HepG2 (cell line): Measurements from ENCODE around the gene VARS1. TPM values are rescaled to one million over a fixed set of nuclear protein-coding genes. Genes with fewer than 3 reads are reported as not detected.

Experiments used
- AGO1 ChIP-seq: fragments of 200-400 bp; formaldehyde crosslinking; IDR thresholded peaks from 2 replicates; pipeline ENCODE4 v1.6.1; 2017; ENCODE audit warnings: mild to moderate bottlenecking, low read depth, low read length, moderate library complexity; ENCODE audit not compliant: poor library complexity, severe bottlenecking
- ATF7 ChIP-seq, 2 experiments: fragments of 450-650 bp in 1 of 2; sonication (generic) in 1 of 2; formaldehyde crosslinking in 1 of 2; IDR thresholded peaks; 2 replicates each; pipeline versions ENCODE4 v1.4.0 to v1.6.1; 2016 to 2020; ENCODE audit warnings: antibody characterized with exemption in 1 of 2, mild to moderate bottlenecking in 1 of 2, missing genetic modification reagents in 1 of 2
- HNRNPLL ChIP-seq: fragments of 200-400 bp; formaldehyde crosslinking; IDR thresholded peaks from 2 replicates; pipeline ENCODE4 v1.6.1; 2017; ENCODE audit warnings: mild to moderate bottlenecking, low read depth, low read length; ENCODE audit not compliant: poor library complexity, severe bottlenecking
- HOXA9 ChIP-seq: sonication (generic); formaldehyde crosslinking; IDR thresholded peaks from 2 replicates; pipeline ENCODE4 v1.8.1; 2022; ENCODE audit warnings: missing genetic modification reagents, mild to moderate bottlenecking, moderate library complexity, borderline replicate concordance
- KDM5A ChIP-seq: fragments of 200-600 bp; sonication (generic); IDR thresholded peaks from 2 replicates; pipeline ENCODE4 v1.7.0; 2018; ENCODE audit warnings: antibody characterized with exemption, mild to moderate bottlenecking, low read length, borderline replicate concordance
- ONECUT2 ChIP-seq: sonication (generic); formaldehyde crosslinking; IDR thresholded peaks from 2 replicates; pipeline ENCODE4 v1.4.0; 2020; ENCODE audit warnings: missing genetic modification reagents
- PCBP1 ChIP-seq: fragments of 200-400 bp; formaldehyde crosslinking; IDR thresholded peaks from 2 replicates; pipeline ENCODE4 v1.6.1; 2017; ENCODE audit warnings: mild to moderate bottlenecking, low read depth, low read length, borderline replicate concordance
- RAD21 ChIP-seq: fragments of 450-650 bp; formaldehyde crosslinking; IDR thresholded peaks from 2 replicates; pipeline ENCODE4 v1.5.0; 2020; ENCODE audit warnings: mild to moderate bottlenecking
- SATB2 ChIP-seq: sonication (generic); formaldehyde crosslinking; IDR thresholded peaks from 2 replicates; pipeline ENCODE4 v1.5.0; 2020; ENCODE audit warnings: missing genetic modification reagents
- SMARCC2 ChIP-seq: fragments of 450-650 bp; IDR thresholded peaks from 2 replicates; pipeline ENCODE4 v1.6.1; 2017; ENCODE audit warnings: antibody characterized with exemption, mild to moderate bottlenecking
- YEATS2 ChIP-seq: sonication (generic); formaldehyde crosslinking; IDR thresholded peaks from 2 replicates; pipeline ENCODE4 v1.4.0; 2020; ENCODE audit warnings: missing genetic modification reagents, borderline replicate concordance
- ZMYM3 ChIP-seq: sonication (generic); formaldehyde crosslinking; IDR thresholded peaks from 2 replicates; pipeline ENCODE4 v1.5.1; 2020; ENCODE audit warnings: mild to moderate bottlenecking, missing genetic modification reagents
- ZNF34 ChIP-seq: sonication (generic); formaldehyde crosslinking; IDR thresholded peaks from 2 replicates; pipeline ENCODE4 v1.4.0; 2020; ENCODE audit warnings: mild to moderate bottlenecking, missing genetic modification reagents, borderline replicate concordance
- ZNF720 ChIP-seq: sonication (generic); formaldehyde crosslinking; IDR thresholded peaks from 2 replicates; pipeline ENCODE4 v1.4.0; 2020; ENCODE audit warnings: missing genetic modification reagents
- polyA plus RNA-seq, 8 experiments: library from polyadenylated mRNA; depleted of rRNA in 3 of 8; stranded (reverse) in 7 of 8; unstranded in 1 of 8; fragments of >200 nt; fragmentation: Illumina TruSeq in 4 of 8; extraction: Trizol in 4 of 8; gene quantifications; 2 replicates each; pipeline versions ENCODE4 v1.2.1 to v1.2.3, GENCODE V29; 2011 to 2016; ENCODE audit warnings: low read depth in 4 of 8, missing spikeins in 1 of 8, mixed read lengths in 1 of 8; ENCODE audit not compliant: insufficient read depth in 1 of 8
- total RNA-seq, 5 experiments: library from RNA; depleted of rRNA; stranded (reverse); fragments of >200 nt; fragmentation: Illumina TruSeq; extraction: Trizol; gene quantifications; 2 replicates each; pipeline ENCODE4 v1.2.3, GENCODE V29; 2016; ENCODE audit warnings: low read depth in 1 of 5
- TF ChIP-seq, protein P1 (sequence below): sonication (generic); formaldehyde crosslinking; IDR thresholded peaks from 2 replicates; pipeline ENCODE4 v1.5.0; 2020; ENCODE audit warnings: missing genetic modification reagents
- TF ChIP-seq, protein P2 (sequence below): sonication (generic); formaldehyde crosslinking; IDR thresholded peaks from 2 replicates; pipeline ENCODE4 v1.8.1; 2022; ENCODE audit warnings: low read depth, mild to moderate bottlenecking, missing genetic modification reagents
- TF ChIP-seq, protein P3 (sequence below): IDR thresholded peaks from 2 replicates; pipeline ENCODE4 v1.6.1; 2016; ENCODE audit warnings: low read depth
- TF ChIP-seq, protein P4 (sequence below): sonication (generic); formaldehyde crosslinking; conservative IDR thresholded peaks from 2 replicates; pipeline ENCODE4 v1.5.0; 2020; ENCODE audit warnings: missing genetic modification reagents
- TF ChIP-seq, protein P5 (sequence below): sonication (generic); formaldehyde crosslinking; IDR thresholded peaks from 2 replicates; pipeline ENCODE4 v1.4.0; 2020; ENCODE audit warnings: missing genetic modification reagents, borderline replicate concordance

Gene VARS1
- total and polyA plus RNA-seq, 2 of the 13 experiments (the other 11 are each of a cell fraction or from before 2014, with no cell fraction given): 14.7 to 56.1 TPM

DNA sequence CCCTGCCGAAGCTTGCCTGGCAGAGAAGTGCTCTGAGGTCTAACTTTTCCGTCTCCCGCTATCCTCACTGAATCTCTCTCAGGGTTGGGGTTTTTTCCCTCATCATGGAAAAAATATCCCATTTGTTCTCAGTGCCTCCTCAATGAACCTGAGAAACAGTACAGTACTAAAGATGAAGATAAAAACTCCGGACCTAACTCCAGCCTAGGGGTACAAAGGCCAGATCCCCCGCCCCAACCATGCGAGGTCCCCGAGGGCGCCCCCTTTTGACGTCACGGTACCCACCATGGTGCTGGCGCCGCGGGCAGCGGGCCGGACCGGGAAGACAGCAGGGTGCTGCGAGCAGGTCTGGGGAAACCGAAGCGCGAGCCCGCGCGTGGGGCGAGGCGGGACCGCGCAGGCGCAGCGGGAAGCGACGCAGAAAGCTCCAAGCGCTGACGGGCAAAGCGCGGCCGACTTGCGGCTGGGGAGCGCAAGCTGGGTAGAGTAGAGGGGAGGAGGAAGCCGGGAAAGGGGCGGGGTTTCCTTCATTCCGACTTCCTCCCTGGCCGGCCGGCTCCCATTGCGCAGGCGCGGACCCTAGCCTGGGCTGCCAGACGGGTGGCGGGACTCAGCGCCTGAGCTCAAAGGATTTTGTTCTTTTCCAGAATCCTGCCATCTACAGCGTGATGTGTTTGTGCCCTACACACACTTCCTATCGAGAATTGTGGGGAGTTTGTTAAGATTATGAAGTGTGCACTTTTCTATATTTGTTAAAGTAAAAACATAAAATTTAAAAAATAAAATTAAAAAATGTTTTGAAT, 11.1 kb upstream of the VARS1 start, which contains the start of gene LSM2 (continued):
- TF ChIP-seq YEATS2 (CRISPR knock-in tag): peak; percentile 95
- TF ChIP-seq, protein P1, sequence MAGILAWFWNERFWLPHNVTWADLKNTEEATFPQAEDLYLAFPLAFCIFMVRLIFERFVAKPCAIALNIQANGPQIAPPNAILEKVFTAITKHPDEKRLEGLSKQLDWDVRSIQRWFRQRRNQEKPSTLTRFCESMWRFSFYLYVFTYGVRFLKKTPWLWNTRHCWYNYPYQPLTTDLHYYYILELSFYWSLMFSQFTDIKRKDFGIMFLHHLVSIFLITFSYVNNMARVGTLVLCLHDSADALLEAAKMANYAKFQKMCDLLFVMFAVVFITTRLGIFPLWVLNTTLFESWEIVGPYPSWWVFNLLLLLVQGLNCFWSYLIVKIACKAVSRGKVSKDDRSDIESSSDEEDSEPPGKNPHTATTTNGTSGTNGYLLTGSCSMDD (CRISPR knock-in tag): no peak
- peak; percentile 70 for TF ChIP-seq AGO1
- TF ChIP-seq, protein P2, sequence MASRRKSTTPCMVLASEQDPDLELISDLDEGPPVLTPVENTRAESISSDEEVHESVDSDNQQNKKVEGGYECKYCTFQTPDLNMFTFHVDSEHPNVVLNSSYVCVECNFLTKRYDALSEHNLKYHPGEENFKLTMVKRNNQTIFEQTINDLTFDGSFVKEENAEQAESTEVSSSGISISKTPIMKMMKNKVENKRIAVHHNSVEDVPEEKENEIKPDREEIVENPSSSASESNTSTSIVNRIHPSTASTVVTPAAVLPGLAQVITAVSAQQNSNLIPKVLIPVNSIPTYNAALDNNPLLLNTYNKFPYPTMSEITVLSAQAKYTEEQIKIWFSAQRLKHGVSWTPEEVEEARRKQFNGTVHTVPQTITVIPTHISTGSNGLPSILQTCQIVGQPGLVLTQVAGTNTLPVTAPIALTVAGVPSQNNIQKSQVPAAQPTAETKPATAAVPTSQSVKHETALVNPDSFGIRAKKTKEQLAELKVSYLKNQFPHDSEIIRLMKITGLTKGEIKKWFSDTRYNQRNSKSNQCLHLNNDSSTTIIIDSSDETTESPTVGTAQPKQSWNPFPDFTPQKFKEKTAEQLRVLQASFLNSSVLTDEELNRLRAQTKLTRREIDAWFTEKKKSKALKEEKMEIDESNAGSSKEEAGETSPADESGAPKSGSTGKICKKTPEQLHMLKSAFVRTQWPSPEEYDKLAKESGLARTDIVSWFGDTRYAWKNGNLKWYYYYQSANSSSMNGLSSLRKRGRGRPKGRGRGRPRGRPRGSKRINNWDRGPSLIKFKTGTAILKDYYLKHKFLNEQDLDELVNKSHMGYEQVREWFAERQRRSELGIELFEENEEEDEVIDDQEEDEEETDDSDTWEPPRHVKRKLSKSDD (CRISPR knock-in tag): peak; percentile 96
- TF ChIP-seq ZMYM3 (CRISPR knock-in tag): peak; percentile 91
- TF ChIP-seq ZNF720: no peak
- no peak for TF ChIP-seq SMARCC2
- TF ChIP-seq, protein P3, sequence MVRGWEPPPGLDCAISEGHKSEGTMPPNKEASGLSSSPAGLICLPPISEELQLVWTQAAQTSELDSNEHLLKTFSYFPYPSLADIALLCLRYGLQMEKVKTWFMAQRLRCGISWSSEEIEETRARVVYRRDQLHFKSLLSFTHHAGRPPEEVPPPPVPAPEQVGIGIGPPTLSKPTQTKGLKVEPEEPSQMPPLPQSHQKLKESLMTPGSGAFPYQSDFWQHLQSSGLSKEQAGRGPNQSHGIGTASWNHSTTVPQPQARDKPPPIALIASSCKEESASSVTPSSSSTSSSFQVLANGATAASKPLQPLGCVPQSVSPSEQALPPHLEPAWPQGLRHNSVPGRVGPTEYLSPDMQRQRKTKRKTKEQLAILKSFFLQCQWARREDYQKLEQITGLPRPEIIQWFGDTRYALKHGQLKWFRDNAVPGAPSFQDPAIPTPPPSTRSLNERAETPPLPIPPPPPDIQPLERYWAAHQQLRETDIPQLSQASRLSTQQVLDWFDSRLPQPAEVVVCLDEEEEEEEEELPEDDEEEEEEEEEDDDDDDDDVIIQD (CRISPR knock-in tag): peak; percentile 83
- 0 out of 2 replicates have a peak, but pooled peaks have one; percentile 74 for TF ChIP-seq ZNF34 (CRISPR knock-in tag)
- TF ChIP-seq HOXA9 (CRISPR knock-in tag): no peak
- TF ChIP-seq ONECUT2 (CRISPR knock-in tag): no peak
- peak; percentile 75; the same call in 1 of the 2 replicates for TF ChIP-seq SATB2 (CRISPR knock-in tag)
- TF ChIP-seq, protein P4, sequence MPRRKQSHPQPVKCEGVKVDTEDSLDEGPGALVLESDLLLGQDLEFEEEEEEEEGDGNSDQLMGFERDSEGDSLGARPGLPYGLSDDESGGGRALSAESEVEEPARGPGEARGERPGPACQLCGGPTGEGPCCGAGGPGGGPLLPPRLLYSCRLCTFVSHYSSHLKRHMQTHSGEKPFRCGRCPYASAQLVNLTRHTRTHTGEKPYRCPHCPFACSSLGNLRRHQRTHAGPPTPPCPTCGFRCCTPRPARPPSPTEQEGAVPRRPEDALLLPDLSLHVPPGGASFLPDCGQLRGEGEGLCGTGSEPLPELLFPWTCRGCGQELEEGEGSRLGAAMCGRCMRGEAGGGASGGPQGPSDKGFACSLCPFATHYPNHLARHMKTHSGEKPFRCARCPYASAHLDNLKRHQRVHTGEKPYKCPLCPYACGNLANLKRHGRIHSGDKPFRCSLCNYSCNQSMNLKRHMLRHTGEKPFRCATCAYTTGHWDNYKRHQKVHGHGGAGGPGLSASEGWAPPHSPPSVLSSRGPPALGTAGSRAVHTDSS (CRISPR knock-in tag): no peak
- TF ChIP-seq RAD21: peak; percentile 69
- TF ChIP-seq KDM5A: peak; percentile 90; the same call in 1 of the 2 replicates
- TF ChIP-seq HNRNPLL: peak; percentile 99
- no peak for TF ChIP-seq PCBP1
- TF ChIP-seq ATF7 (IDR thresholded peaks at IDR 0.05): no peak
- peak; percentile 83 for TF ChIP-seq ATF7 (CRISPR knock-in tag; IDR thresholded peaks at IDR 0.05)
- TF ChIP-seq, protein P5, sequence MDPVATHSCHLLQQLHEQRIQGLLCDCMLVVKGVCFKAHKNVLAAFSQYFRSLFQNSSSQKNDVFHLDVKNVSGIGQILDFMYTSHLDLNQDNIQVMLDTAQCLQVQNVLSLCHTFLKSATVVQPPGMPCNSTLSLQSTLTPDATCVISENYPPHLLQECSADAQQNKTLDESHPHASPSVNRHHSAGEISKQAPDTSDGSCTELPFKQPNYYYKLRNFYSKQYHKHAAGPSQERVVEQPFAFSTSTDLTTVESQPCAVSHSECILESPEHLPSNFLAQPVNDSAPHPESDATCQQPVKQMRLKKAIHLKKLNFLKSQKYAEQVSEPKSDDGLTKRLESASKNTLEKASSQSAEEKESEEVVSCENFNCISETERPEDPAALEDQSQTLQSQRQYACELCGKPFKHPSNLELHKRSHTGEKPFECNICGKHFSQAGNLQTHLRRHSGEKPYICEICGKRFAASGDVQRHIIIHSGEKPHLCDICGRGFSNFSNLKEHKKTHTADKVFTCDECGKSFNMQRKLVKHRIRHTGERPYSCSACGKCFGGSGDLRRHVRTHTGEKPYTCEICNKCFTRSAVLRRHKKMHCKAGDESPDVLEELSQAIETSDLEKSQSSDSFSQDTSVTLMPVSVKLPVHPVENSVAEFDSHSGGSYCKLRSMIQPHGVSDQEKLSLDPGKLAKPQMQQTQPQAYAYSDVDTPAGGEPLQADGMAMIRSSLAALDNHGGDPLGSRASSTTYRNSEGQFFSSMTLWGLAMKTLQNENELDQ (CRISPR knock-in tag): 0 out of 2 replicates have a peak, but pooled peaks have one; percentile 58
